Natural killer cell treated with Interleukin-12 subunit alpha and Interleukin-12 subunit beta and Interleukin-15 and Interleukin-18, amount 100 ng/mL, for 72 hours (primary cell): ENCODE data around the gene TCHP. TPM values are rescaled to one million over a fixed set of nuclear protein-coding genes. Genes with fewer than 3 reads are reported as not detected.

Experiments used
- ATAC-seq, 2 donors: fragments of 150-1000 bp; cut with Tn5 transposase in 1 of 2; sonication (Bioruptor Pico), chemical (Tn5 transposase) in 1 of 2; 2 replicates each; pipeline ENCODE4 v1.10.0; 2021
- DNase-seq: peaks from one replicate; pipeline ENCODE4 v3.0.0; 2022; ENCODE audit warnings: low spot score
- H3K27ac Mint-ChIP-seq, 2 donors: 1 replicate in 1 of 2; 2 replicates in 1 of 2; pipeline ENCODE4 v1.8.0; 2022; ENCODE audit warnings: mixed read lengths in 2 of 2, mild to moderate bottlenecking in 1 of 2, moderate library complexity in 1 of 2
- H3K27me3 Mint-ChIP-seq, 2 donors: 1 replicate in 1 of 2; 2 replicates in 1 of 2; pipeline ENCODE4 v1.8.0; 2022; ENCODE audit warnings: mixed read lengths in 2 of 2
- H3K36me3 Mint-ChIP-seq: one replicate; pipeline ENCODE4 v1.8.0; 2022; ENCODE audit warnings: mixed read lengths
- H3K4me1 Mint-ChIP-seq, 2 donors: 1 replicate in 1 of 2; 2 replicates in 1 of 2; pipeline ENCODE4 v1.8.0; 2022; ENCODE audit warnings: low read depth in 2 of 2, mixed read lengths in 2 of 2, mild to moderate bottlenecking in 1 of 2
- H3K4me3 Mint-ChIP-seq: one replicate; pipeline ENCODE4 v1.8.0; 2022; ENCODE audit warnings: mixed read lengths
- H3K9me3 Mint-ChIP-seq: 2 replicates; pipeline ENCODE4 v1.8.0; 2022; ENCODE audit warnings: mixed read lengths
- total RNA-seq, 2 donors: library from RNA; stranded (reverse); gene quantifications; one replicate each; pipeline ENCODE4 v1.2.3, GENCODE V29; 2022

TCHP gene
- total RNA-seq, 2 donors from 2014 or later, result 20.5 to 31.1 TPM

DNA sequence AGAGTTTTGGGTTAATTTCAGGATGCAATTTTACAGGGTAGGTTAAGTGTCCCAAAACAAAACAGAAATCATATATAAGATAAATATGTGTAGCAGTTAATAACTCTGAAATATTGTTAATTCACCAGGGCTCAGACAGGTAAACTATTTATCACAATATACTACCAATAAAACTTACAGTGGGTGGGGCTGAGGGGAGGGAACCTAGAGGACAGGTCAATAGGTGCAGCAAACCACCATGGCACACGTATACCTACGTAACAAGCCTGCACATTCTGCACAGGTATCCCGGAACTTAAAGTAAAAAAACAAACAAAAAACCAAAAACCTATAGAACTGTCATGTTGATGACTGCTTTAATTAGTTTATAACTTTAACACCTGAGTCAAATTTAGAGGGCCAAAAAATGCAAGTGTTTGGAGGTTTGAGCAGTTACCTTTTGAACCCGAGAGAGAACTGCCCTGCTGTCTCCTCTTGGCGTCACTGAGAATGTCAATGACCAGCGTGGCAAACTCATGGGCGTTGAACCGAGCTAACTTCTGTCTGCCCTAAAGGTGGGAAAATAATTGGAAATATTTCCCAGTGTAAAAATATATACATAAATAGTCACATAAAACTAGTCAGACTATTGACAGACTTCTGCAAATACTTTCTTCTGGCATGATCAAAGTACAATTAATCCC is 59.5 kb downstream of the TCHP start:
- ATAC-seq (no peak), DNase-seq (no peak)
- H3K27me3 Mint-ChIP-seq, result no peaks in the 10 kb centered on the region
- no peaks in the 10 kb centered on the region for H3K9me3 Mint-ChIP-seq
- H3K36me3 Mint-ChIP-seq, result peaks cover 12% of the 10 kb centered on the region
- H3K4me1 Mint-ChIP-seq, result peaks cover 0 to 7% of the 10 kb centered on the region in 2 donors
- no peak overlapping the region for H3K27ac Mint-ChIP-seq
- no peak overlapping the region for H3K4me3 Mint-ChIP-seq

DNA sequence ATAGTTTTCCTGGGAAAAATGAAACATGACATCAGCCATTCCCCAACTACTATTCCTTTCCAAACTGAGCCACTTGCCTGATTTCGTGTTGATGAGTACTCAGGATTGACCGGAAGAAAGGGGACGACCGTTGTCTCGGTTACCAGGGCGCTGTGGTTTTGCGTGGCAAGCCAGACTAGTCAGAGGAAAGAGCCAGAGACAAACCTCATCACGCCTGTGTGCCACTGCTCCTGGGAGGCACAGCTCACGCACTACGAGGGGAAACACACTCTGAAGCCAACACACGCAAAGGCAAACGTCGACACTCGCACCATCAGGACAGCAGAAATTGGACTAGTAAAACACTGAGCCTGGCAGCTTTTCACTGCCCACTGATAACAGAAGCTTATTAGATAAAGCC is 61.1 kb downstream of the TCHP start:
- Mint-ChIP-seq H3K27ac (no peak overlapping the region), H3K9me3 (no peaks in the 10 kb centered on the region), H3K36me3 (peaks cover 16% of the 10 kb centered on the region), H3K4me1 (peaks cover under 1 to 7% of the 10 kb centered on the region in 2 donors), H3K4me3 (no peak overlapping the region), H3K27me3 (no peaks in the 10 kb centered on the region)
- no peak for DNase-seq
- ATAC-seq, result no peak

DNA sequence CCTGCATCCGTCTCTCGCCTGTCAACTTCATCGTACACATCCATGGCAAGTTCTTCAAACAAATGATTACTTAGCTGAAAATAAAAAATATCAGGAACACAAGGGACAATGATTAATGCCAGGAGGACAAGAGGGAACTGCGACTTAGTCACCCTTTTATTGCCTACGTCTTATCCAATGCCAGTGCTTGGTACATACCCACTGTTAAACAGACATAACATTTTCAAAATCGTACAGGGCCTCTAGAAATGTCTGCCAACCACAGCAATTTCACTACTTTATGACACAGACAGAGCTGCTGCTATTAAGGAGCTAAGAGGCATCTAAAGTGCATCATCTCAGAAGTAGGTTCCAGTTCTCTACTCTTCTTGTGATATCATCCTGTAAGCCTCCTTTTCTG is 61.5 kb downstream of the TCHP start:
- ATAC-seq, result no peak
- H3K36me3 Mint-ChIP-seq, result peaks cover 19% of the 10 kb centered on the region
- H3K27me3 Mint-ChIP-seq, result no peaks in the 10 kb centered on the region

DNA sequence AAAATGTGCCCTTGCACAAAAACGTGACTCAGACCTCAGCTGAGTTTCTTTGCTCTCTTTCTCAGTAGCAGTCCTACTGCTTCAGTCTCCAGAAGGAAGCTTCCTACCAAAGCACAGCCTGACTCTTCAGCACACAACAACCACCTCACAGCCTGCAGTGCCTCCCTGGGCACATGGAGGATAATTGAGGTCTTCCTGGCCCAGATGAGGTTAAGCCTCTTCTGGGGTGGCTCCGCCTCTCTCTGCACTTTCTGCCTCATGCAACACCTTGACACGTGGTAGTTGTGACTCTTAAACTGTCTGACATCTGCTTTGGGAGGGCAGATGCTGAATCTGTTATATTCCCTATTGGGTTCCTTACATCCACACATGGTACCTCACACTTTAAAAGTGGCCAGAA is 62.3 kb downstream of the TCHP start:
- no peak for ATAC-seq
- Mint-ChIP-seq H3K9me3 (no peaks in the 10 kb centered on the region), H3K4me3 (no peak overlapping the region), H3K4me1 (peaks cover 7% of the 10 kb centered on the region in 2 donors), H3K27ac (peak overlapping the region in 1 of 2 donors; percentile 5), H3K27me3 (no peaks in the 10 kb centered on the region), H3K36me3 (peaks cover 20% of the 10 kb centered on the region)
- no peak for DNase-seq

More for the DNA sequence above, 61.5 kb downstream of the TCHP start:
- H3K27ac Mint-ChIP-seq, result no peak overlapping the region
- no peaks in the 10 kb centered on the region for H3K9me3 Mint-ChIP-seq
- no peak overlapping the region for H3K4me3 Mint-ChIP-seq
- DNase-seq, result no peak
- H3K4me1 Mint-ChIP-seq, result peaks cover 4 to 7% of the 10 kb centered on the region in 2 donors

DNA sequence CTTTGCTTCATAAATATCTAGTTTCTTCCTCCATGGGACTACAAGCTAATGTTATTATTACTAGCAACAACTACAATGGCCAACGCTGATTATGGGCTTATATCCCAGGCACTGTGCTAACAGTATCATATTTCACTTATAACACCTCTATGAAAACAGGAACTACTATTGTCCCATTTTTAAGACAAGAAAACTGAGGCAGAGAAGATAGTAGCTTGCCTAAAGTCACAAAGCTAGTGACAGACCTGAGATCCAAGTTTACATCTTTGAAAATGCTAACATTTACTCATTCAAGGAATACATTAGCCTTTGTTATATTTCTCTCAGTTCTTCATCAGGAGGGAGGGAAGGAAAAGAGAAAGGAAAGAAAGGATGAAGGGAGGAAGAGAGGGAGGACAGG is 63.3 kb downstream of the TCHP start:
- H3K4me3 Mint-ChIP-seq, result no peak overlapping the region
- no peaks in the 10 kb centered on the region for H3K27me3 Mint-ChIP-seq
- DNase-seq, result no peak
- H3K4me1 Mint-ChIP-seq, result peaks cover 11 to 16% of the 10 kb centered on the region in 2 donors
- H3K36me3 Mint-ChIP-seq, result peaks cover 20% of the 10 kb centered on the region
- peak overlapping the region; percentile 5 to 78 for H3K27ac Mint-ChIP-seq
- no peaks in the 10 kb centered on the region for H3K9me3 Mint-ChIP-seq
- ATAC-seq, result no peak

DNA sequence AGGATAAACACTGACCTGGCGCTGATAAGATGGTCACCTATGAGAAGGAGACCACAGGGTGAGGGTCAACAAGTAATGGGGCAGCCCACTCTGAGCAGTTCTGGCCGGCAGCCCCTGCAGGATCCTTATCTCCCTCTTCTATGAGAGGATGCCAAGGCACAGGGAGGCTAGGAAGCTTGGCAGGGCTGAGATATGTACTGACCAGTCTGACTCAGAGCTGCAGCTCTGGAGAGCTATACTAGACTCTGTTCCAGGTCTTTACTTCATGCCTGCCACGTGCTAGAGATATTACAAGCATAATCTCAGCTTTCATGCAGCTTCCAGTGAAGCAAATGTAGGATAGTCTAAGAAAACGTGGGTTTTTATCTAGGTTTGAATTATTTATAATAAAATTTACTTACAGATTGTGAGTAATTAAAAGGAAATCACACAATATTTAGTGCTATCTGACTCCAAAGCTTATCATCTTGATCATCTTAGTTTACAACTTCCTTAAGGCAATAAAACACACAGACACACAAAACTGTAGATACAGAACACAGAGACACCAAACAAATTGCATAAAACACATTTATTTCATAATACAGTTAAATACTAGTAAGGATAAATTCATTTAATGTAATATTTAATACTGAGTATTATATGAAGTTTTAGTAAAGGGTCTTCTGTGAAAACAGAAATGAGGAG is 63.8 kb downstream of the TCHP start:
- DNase-seq (no peak), ATAC-seq (no peak)
- H3K27me3 Mint-ChIP-seq, result no peaks in the 10 kb centered on the region
- H3K4me1 Mint-ChIP-seq, result peaks cover 11 to 16% of the 10 kb centered on the region in 2 donors
- H3K27ac Mint-ChIP-seq, result peak overlapping the region in 1 of 2 donors; percentile 5
- H3K9me3 Mint-ChIP-seq, result no peaks in the 10 kb centered on the region
- peaks cover 20% of the 10 kb centered on the region for H3K36me3 Mint-ChIP-seq
- H3K4me3 Mint-ChIP-seq, result no peak overlapping the region

DNA sequence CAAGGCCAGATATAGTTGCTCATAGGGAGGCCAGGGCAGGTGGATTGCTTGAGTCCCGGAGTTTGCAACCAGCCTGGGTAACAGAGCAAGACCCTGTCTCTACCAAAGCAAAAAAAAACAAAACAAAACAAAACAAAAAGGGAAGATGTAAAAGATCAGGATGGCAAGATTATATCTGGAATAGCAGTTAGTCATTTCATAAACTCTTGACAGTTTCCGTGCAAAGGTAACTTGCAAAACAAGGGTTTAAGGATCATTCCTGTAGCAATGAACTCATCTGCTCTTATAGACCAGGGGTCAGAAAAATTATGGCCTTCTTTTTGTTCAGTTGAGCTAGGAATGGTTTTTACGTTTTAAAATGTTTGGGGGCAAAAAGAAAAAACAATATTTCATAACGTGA is 66.5 kb downstream of the TCHP start:
- H3K4me1 Mint-ChIP-seq, result peaks cover 11 to 16% of the 10 kb centered on the region in 2 donors
- H3K9me3 Mint-ChIP-seq, result no peaks in the 10 kb centered on the region
- no peak for DNase-seq
- H3K4me3 Mint-ChIP-seq, result no peak overlapping the region
- H3K27me3 Mint-ChIP-seq, result no peaks in the 10 kb centered on the region
- H3K27ac Mint-ChIP-seq, result peak overlapping the region; percentile 58 to 74
- ATAC-seq, result no peak
- peaks cover 21% of the 10 kb centered on the region for H3K36me3 Mint-ChIP-seq

DNA sequence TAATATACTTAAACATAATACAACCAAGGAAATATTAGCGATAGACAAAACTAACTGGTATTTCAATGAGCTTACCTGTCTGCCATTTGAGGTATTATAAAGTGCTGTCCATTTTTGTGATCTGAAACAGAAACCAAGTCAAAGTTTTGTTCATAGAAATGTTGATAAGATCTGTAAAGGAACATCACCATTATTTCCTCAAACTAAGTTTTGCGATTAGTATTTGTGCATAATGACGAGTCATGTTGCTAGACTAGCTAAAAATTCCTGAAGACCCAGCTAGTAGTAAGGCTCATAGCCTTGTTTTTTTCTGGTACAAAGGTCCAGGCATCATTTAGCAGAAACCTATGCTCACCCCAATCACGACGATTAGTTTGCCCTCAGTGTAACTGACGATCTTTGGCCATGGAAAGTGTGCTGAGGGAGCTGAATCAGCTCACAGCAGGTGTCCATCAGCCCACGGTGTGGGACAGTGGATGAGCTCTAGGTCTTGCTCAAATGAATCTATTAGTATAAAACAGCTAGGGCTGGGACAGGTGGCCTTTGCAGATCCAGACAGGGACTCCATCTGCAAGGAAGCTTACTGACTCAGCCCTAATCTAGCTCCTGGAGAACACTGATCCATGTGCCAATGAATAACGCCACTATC is 67.4 kb downstream of the TCHP start:
- DNase-seq (no peak), ATAC-seq (no peak)
- H3K27me3 Mint-ChIP-seq, result no peaks in the 10 kb centered on the region
- H3K27ac Mint-ChIP-seq, result peak overlapping the region; percentile 68 to 74
- peaks cover 20% of the 10 kb centered on the region for H3K36me3 Mint-ChIP-seq
- H3K4me3 Mint-ChIP-seq, result peak overlapping the region; percentile 42
- H3K9me3 Mint-ChIP-seq, result no peaks in the 10 kb centered on the region
- H3K4me1 Mint-ChIP-seq, result peaks cover 10 to 16% of the 10 kb centered on the region in 2 donors

Other genes starting within 250 kb of the TCHP start
- 1 to 10 TPM; 1.2 to 1.8 TPM for gene FAM222A, start 186.4 kb upstream of the TCHP start, total RNA-seq
- gene TRPV4, start 66.9 kb upstream of the TCHP start, total RNA-seq, result not detected
- 10 to 100 TPM; 29.7 to 31.2 TPM for gene GLTP, start 19.7 kb upstream of the TCHP start, total RNA-seq
- gene GIT2, start 96.1 kb downstream of the TCHP start, total RNA-seq, result 10 to 100 TPM; 87.5 to 94.2 TPM
- gene ANKRD13A, start 99.2 kb downstream of the TCHP start, total RNA-seq, result 10 to 100 TPM; 65.0 to 81.8 TPM
- 10 to 100 TPM; 10.1 to 12.3 TPM for gene C12orf76, start 148.2 kb downstream of the TCHP start, total RNA-seq
- 1 to 10 TPM; 2.3 to 3.5 TPM for gene IFT81, start 224.1 kb downstream of the TCHP start, total RNA-seq